HEK293 (cell line): Measurements from ENCODE around the gene DTNA.
"Not testable (repeated sequence)": the region's sequence is repeated elsewhere in the genome, so short reads cannot be mapped to it uniquely, and the experiment has no call there.

ENCODE experiments used
- CTCF ChIA-PET: fragments of 350-600 bp; formaldehyde crosslinking; extraction: SDS; loops from one replicate; lab custom pipeline; 2021; ENCODE audit warnings: antibody characterized with exemption; lab: Yijun Ruan, JAX
- POLR2A ChIA-PET: fragments of 300-600 bp; formaldehyde crosslinking; extraction: SDS; loops from one replicate; lab custom pipeline; 2020; ENCODE audit warnings: antibody characterized with exemption, inconsistent platforms; lab: Yijun Ruan, JAX
- H3K27ac ChIP-seq: fragments of 200-500 bp; sonication (Bioruptor generic); 2 replicates; pipeline ENCODE4 v1.5.1; 2014; ENCODE audit warnings: low read depth, low read length, control low read depth, inconsistent platforms; ENCODE audit errors: extremely low read depth
- H3K36me3 ChIP-seq, 2 experiments: fragments of 200-500 bp in 1 of 2; sonication (Bioruptor generic) in 1 of 2; 1 replicate in 1 of 2; 2 replicates in 1 of 2; pipeline ENCODE4 v1.5.1; 2014 to 2017; ENCODE audit warnings: inconsistent platforms in 2 of 2, low read length in 2 of 2; ENCODE audit not compliant: control insufficient read depth in 2 of 2, insufficient read depth in 1 of 2
- H3K4me1 ChIP-seq: fragments of 200-500 bp; sonication (Bioruptor generic); 2 replicates; pipeline ENCODE4 v1.5.1; 2014; ENCODE audit warnings: mild to moderate bottlenecking, low read length, inconsistent platforms; ENCODE audit not compliant: control insufficient read depth, insufficient read depth
- H3K4me3 ChIP-seq: 2 replicates; pipeline ENCODE4 v1.5.1; 2011; ENCODE audit warnings: low read depth, mild to moderate bottlenecking, control low read depth, low read length, moderate library complexity
- H3K9me3 ChIP-seq: fragments of 200-500 bp; sonication (Bioruptor generic); 2 replicates; pipeline ENCODE4 v1.5.1; 2014; ENCODE audit warnings: low read depth, low read length, inconsistent platforms; ENCODE audit not compliant: control insufficient read depth, insufficient read depth
- GLI4 ChIP-seq: fragments of 450-650 bp; formaldehyde crosslinking; IDR thresholded peaks from 2 replicates; pipeline ENCODE4 v1.5.1; 2016; ENCODE audit warnings: missing biosample characterization, missing genetic modification characterization
- SCRT1 ChIP-seq: fragments of 450-650 bp; formaldehyde crosslinking; IDR thresholded peaks from 2 replicates; pipeline ENCODE4 v1.5.1; 2016; ENCODE audit warnings: missing biosample characterization, missing genetic modification characterization, borderline replicate concordance
- SP2 ChIP-seq: fragments of 450-650 bp; formaldehyde crosslinking; IDR thresholded peaks from 2 replicates; pipeline ENCODE4 v1.5.1; 2016; ENCODE audit warnings: missing biosample characterization, missing genetic modification characterization
- ZBTB10 ChIP-seq: fragments of 450-650 bp; formaldehyde crosslinking; IDR thresholded peaks from 2 replicates; pipeline ENCODE4 v1.5.1; 2016; ENCODE audit warnings: missing biosample characterization, missing genetic modification characterization
- ZBTB49 ChIP-seq: fragments of 450-650 bp; formaldehyde crosslinking; IDR thresholded peaks from 2 replicates; pipeline ENCODE4 v1.5.1; 2016; ENCODE audit warnings: missing biosample characterization, missing genetic modification characterization, low read depth
- ZNF169 ChIP-seq: fragments of 450-650 bp; formaldehyde crosslinking; IDR thresholded peaks from 2 replicates; pipeline ENCODE4 v1.5.1; 2016; ENCODE audit warnings: missing biosample characterization, missing genetic modification characterization
- ZNF19 ChIP-seq: fragments of 450-650 bp; formaldehyde crosslinking; IDR thresholded peaks from 2 replicates; pipeline ENCODE4; 2016; ENCODE audit warnings: missing biosample characterization, missing genetic modification characterization, low read depth
- ZNF266 ChIP-seq: fragments of 450-650 bp; formaldehyde crosslinking; IDR thresholded peaks from 2 replicates; pipeline ENCODE4 v1.5.1; 2016; ENCODE audit warnings: missing biosample characterization, missing genetic modification characterization, low read depth
- ZNF274 ChIP-seq, 2 experiments: fragments of 200-500 bp in 1 of 2; fragments of 450-650 bp in 1 of 2; sonication (Bioruptor generic) in 1 of 2; formaldehyde crosslinking in 1 of 2; IDR thresholded peaks; 2 replicates each; pipeline versions ENCODE4 v1.5.1 to v1.6.1; 2014 to 2016; ENCODE audit warnings: borderline replicate concordance in 1 of 2, inconsistent platforms in 1 of 2, low read length in 1 of 2, missing biosample characterization in 1 of 2, missing genetic modification characterization in 1 of 2
- ZNF558 ChIP-seq: fragments of 450-650 bp; formaldehyde crosslinking; IDR thresholded peaks from 2 replicates; pipeline ENCODE4 v1.5.1; 2016; ENCODE audit warnings: missing biosample characterization, missing genetic modification characterization
- ZNF580 ChIP-seq: fragments of 450-650 bp; formaldehyde crosslinking; IDR thresholded peaks from 2 replicates; pipeline ENCODE4 v1.5.1; 2016; ENCODE audit warnings: missing biosample characterization, missing genetic modification characterization
- ZNF596 ChIP-seq: fragments of 450-650 bp; IDR thresholded peaks from 2 replicates; pipeline ENCODE4 v1.5.0; 2018; ENCODE audit warnings: missing biosample characterization, mild to moderate bottlenecking, missing genetic modification characterization, moderate library complexity
- ZNF776 ChIP-seq: fragments of 450-650 bp; formaldehyde crosslinking; IDR thresholded peaks from 2 replicates; pipeline ENCODE4 v1.5.0; 2017; ENCODE audit warnings: missing biosample characterization, missing genetic modification characterization, borderline replicate concordance

DTNA gene

GRCh38 chr18:34913837-34914661, 204.0 kb downstream of the DTNA start (continued):
- TF ChIP-seq ZBTB10 (tag by site-specific recombination) (no peak), GLI4 (tag by site-specific recombination) (no peak), ZNF776 (tag by site-specific recombination) (no peak), ZNF596 (tag by site-specific recombination) (no peak), ZNF19 (tag by site-specific recombination) (no peak)
- TF ChIP-seq, all 188 proteins: peak for 0

GRCh38 chr18:34915046-34915445, 204.9 kb downstream of the DTNA start:
- no peak overlapping the region for H3K4me3 ChIP-seq
- no peaks in the 10 kb centered on the region for H3K4me1 ChIP-seq
- POLR2A ChIA-PET = no interaction called here
- no peak overlapping the region for H3K27ac ChIP-seq
- TF ChIP-seq ZNF266 (tag by site-specific recombination) (no peak), ZNF580 (tag by site-specific recombination) (no peak), ZNF558 (tag by site-specific recombination) (no peak), SP2 (tag by site-specific recombination) (no peak), ZNF274 (IDR thresholded peaks at IDR 0.05; ENCODE audit: low read length) (no peak), ZNF274 (tag by site-specific recombination; IDR thresholded peaks at IDR 0.05; ENCODE audit: borderline replicate concordance) (no peak), SCRT1 (tag by site-specific recombination) (no peak), ZBTB49 (tag by site-specific recombination) (no peak), ZNF169 (tag by site-specific recombination) (no peak)
- TF ChIP-seq, all 188 proteins: peak for 0
- H3K36me3 ChIP-seq = no peaks in the 10 kb centered on the region
- no peaks in the 10 kb centered on the region for H3K9me3 ChIP-seq
- CTCF ChIA-PET = no interaction called here

GRCh38 chr18:34916539-34916938, 206.4 kb downstream of the DTNA start:
- H3K4me3 ChIP-seq, CTCF ChIA-PET, H3K9me3 ChIP-seq, H3K36me3 ChIP-seq, H3K27ac ChIP-seq, H3K4me1 ChIP-seq, POLR2A ChIA-PET: not testable (repeated sequence)
